ENCODE data around the gene SLC43A3.
A peak's percentile ranks its signal among the peaks of the same experiment; 100 is the strongest.

SLC43A3 gene

GRCh38 chr11:57461841-57462489, 35.0 kb upstream of the SLC43A3 start:
- Mint-ChIP-seq H3K36me3 (ENCODE audit: low read depth) (no peaks in the 10 kb centered on the region), H3K27ac (no peak overlapping the region), H3K27me3 (ENCODE audit: low read depth) (peaks cover 67% of the 10 kb centered on the region), H3K4me1 (peaks cover 43% of the 10 kb centered on the region), H3K4me3 (peak overlapping the region; percentile 74 to 81 (median 78)), H3K9me3 (no peaks in the 10 kb centered on the region)
- no peak for TF ChIP-seq CTCF (IDR thresholded peaks at IDR 0.05; ENCODE audit: unreplicated experiment in 3 of 3)

- Mint-ChIP-seq H3K4me3 (peak overlapping the region; percentile 74 to 81 (median 78)), H3K27ac (no peak overlapping the region), H3K27me3 (ENCODE audit: low read depth) (peaks cover 73% of the 10 kb centered on the region), H3K36me3 (ENCODE audit: low read depth) (no peaks in the 10 kb centered on the region), H3K9me3 (no peaks in the 10 kb centered on the region), H3K4me1 (peaks cover 45% of the 10 kb centered on the region)
- no peak for TF ChIP-seq CTCF (IDR thresholded peaks at IDR 0.05; ENCODE audit: unreplicated experiment in 3 of 3)
Observed at GRCh38 chr11:57460758-57461749, 34.1 kb upstream of the SLC43A3 start.

GRCh38 chr11:57460022-57460757, 33.3 kb upstream of the SLC43A3 start, which contains the start of gene RTN4RL2:
Gene RTN4RL2, plus strand, starts transcription at chr11:57460528. Its CDS starts 338 bp downstream, at chr11:57460866.
- Mint-ChIP-seq H3K36me3 (ENCODE audit: low read depth) (no peaks in the 10 kb centered on the region), H3K27ac (no peak within 1 kb of the TSS), H3K4me1 (peaks cover 45% of the 10 kb centered on the region), H3K4me3 (peak within 1 kb of the TSS; percentile 84 to 86 (median 85)), H3K27me3 (ENCODE audit: low read depth) (peaks cover 81% of the 10 kb centered on the region), H3K9me3 (no peaks in the 10 kb centered on the region)
- peak in 2 of 3 experiments; percentile 16 to 44 for TF ChIP-seq CTCF (IDR thresholded peaks at IDR 0.05; ENCODE audit: unreplicated experiment in 3 of 3)

GRCh38 chr11:57459164-57460021, 32.5 kb upstream of the SLC43A3 start:
- no peak for TF ChIP-seq CTCF (IDR thresholded peaks at IDR 0.05; ENCODE audit: unreplicated experiment in 3 of 3)
- peaks cover 44% of the 10 kb centered on the region for H3K4me1 Mint-ChIP-seq
- no peaks in the 10 kb centered on the region for H3K36me3 Mint-ChIP-seq (ENCODE audit: low read depth)
- no peak overlapping the region for H3K27ac Mint-ChIP-seq
- peaks cover 89% of the 10 kb centered on the region for H3K27me3 Mint-ChIP-seq (ENCODE audit: low read depth)
- H3K4me3 Mint-ChIP-seq = peak overlapping the region; percentile 84 to 86 (median 85)
- H3K9me3 Mint-ChIP-seq = no peaks in the 10 kb centered on the region
